ENCODE data around the gene CD55. TPM values are rescaled to one million over a fixed set of nuclear protein-coding genes. Genes with fewer than 3 reads are reported as not detected.

Gene CD55
- total and polyA plus RNA-seq, 9 donors: 32.8 to 237 (median 89.7) TPM

DNA sequence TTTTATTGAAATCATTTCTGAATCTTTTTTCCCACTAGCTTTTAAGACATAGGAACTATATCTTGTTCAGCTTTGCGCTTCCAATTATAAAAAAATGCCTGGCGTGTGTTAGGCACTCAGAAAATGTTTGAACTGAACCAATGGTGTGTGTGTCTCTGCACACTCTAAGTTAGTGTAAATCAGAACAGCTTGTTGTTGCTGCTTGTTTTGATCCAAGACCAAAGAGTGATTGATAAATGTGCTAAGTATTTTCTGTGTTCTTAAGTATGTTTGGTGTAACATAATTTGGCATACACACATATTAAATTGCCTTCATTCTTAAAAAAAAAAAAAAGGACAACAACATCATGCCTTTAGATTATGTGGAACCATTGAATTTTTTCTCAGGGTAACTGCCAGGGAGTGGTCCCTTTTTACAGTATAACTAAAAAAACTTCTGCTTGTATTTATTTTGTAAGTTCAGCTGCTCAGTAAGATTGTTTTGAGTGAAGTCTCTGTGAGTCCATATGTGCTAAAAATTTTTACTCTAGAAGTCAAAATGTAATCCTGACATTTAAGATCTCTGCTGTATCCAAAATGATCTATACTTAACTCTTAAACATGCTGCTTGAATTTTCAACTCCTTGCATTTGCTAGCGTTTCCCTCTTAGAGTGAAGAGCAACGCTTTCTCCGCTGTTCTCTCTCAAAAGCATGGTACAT is 8.7 kb downstream of the CD55 start:
- Histone ChIP-seq H3K36me3 (no peaks in the 10 kb centered on the region), H3K27me3 (no peaks in the 10 kb centered on the region), H3K9me3 (no peaks in the 10 kb centered on the region), H3K4me3 (no peak overlapping the region), H3K4me1 (ENCODE audit: insufficient read depth) (no peaks in the 10 kb centered on the region), H3K27ac (no peak overlapping the region)
- DNase-seq: no peak
- WGBS, 3 donors: 67 to 80% (median 79%) methylated on average over 5 of the region's 5 CpGs
- TF ChIP-seq CTCF (IDR thresholded peaks at IDR 0.05) (no peak), POLR2A (IDR thresholded peaks at IDR 0.05) (no peak), EP300 (IDR thresholded peaks at IDR 0.05) (no peak)
- intact Hi-C loops (cut with DNase I): no loop called here

GRCh38 chr1:207331354-207332313 is 10.2 kb downstream of the CD55 start:
- Histone ChIP-seq H3K36me3 (no peaks in the 10 kb centered on the region), H3K27ac (no peak overlapping the region), H3K4me1 (ENCODE audit: insufficient read depth) (no peaks in the 10 kb centered on the region), H3K27me3 (no peaks in the 10 kb centered on the region), H3K9me3 (no peaks in the 10 kb centered on the region), H3K4me3 (no peak overlapping the region)
- WGBS, 3 donors: 65 to 94% (median 88%) methylated on average over 4 of the region's 4 CpGs
- no peak for TF ChIP-seq EP300 (IDR thresholded peaks at IDR 0.05)
- no peak for TF ChIP-seq POLR2A (IDR thresholded peaks at IDR 0.05)
- TF ChIP-seq CTCF (IDR thresholded peaks at IDR 0.05): no peak
- intact Hi-C loops (cut with DNase I): no loop called here
- DNase-seq: no peak

- TF ChIP-seq EP300 (IDR thresholded peaks at IDR 0.05) (no peak), CTCF (IDR thresholded peaks at IDR 0.05) (no peak), POLR2A (IDR thresholded peaks at IDR 0.05) (no peak)
- H3K27me3 ChIP-seq: no peaks in the 10 kb centered on the region
- WGBS, 3 donors: 63 to 99% (median 95%) methylated on average over 3 of the region's 3 CpGs
- intact Hi-C loops (cut with DNase I): no loop called here
- no peaks in the 10 kb centered on the region for H3K9me3 ChIP-seq
- no peak for DNase-seq
- no peak overlapping the region for H3K4me3 ChIP-seq
- no peak overlapping the region for H3K27ac ChIP-seq
- H3K4me1 ChIP-seq (ENCODE audit: insufficient read depth): no peaks in the 10 kb centered on the region
- no peaks in the 10 kb centered on the region for H3K36me3 ChIP-seq
Measured at GRCh38 chr1:207333009-207333600, 11.6 kb downstream of the CD55 start.

DNA sequence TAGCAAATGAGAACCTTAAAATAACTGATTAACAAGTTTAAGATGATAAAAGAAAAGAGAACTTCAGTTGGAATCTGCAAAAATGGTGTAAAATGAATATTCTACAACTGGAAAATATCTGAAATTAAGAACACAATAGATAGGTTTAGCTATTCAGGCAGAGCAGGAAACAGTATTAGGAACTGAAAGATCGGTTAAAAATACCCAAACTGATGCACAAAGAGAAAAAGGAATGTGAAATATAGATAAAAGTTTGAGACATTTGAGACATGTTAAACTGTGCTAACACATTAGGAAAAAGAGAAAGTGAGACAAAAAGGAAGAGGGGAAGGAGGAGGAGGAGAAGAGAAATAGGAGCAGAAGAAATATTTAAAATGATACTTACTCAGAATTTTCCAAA is 12.1 kb downstream of the CD55 start:
- Histone ChIP-seq H3K4me1 (ENCODE audit: insufficient read depth) (no peaks in the 10 kb centered on the region), H3K27ac (no peak overlapping the region), H3K27me3 (no peaks in the 10 kb centered on the region), H3K4me3 (no peak overlapping the region), H3K9me3 (no peaks in the 10 kb centered on the region), H3K36me3 (no peaks in the 10 kb centered on the region)
- 95 to 96% (median 96%) methylated on average over 1 of the region's 1 CpG for WGBS, 3 donors
- no peak for TF ChIP-seq CTCF (IDR thresholded peaks at IDR 0.05)
- no peak for TF ChIP-seq EP300 (IDR thresholded peaks at IDR 0.05)
- no peak for TF ChIP-seq POLR2A (IDR thresholded peaks at IDR 0.05)
- intact Hi-C loops (cut with DNase I): no loop called here
- no peak for DNase-seq
